Nucleus accumbens (tissue), 56 donors: ENCODE measurements around the gene AANAT.

Experiments used
- DNase-seq, 56 donors: peaks; one replicate each; lab custom pipeline; 2025; lab: John Stamatoyannopoulos, UW

The AANAT gene

GRCh38 chr17:76484228-76484725 is 16.9 kb downstream of the AANAT start:
- no peak for DNase-seq

GRCh38 chr17:76485569-76485968 is 18.2 kb downstream of the AANAT start:
- peak in 17 of 56 donors; percentile 14 to 52 (median 26) for DNase-seq

GRCh38 chr17:76487451-76488192 is 20.2 kb downstream of the AANAT start:
- no peak for DNase-seq

GRCh38 chr17:76490112-76490710 is 22.8 kb downstream of the AANAT start:
- no peak for DNase-seq

GRCh38 chr17:76491271-76492122 is 24.1 kb downstream of the AANAT start:
- no peak for DNase-seq

GRCh38 chr17:76492123-76492988 is 25.0 kb downstream of the AANAT start:
- no peak for DNase-seq

GRCh38 chr17:76492989-76493501 is 25.6 kb downstream of the AANAT start:
- peak in 22 of 56 donors; percentile 6 to 61 (median 38) for DNase-seq

- no peak for DNase-seq
These were observed 26.2 kb downstream of the AANAT start for GRCh38 chr17:76493505-76494167.

GRCh38 chr17:76495663-76496400 is 28.4 kb downstream of the AANAT start:
- peak in 1 of 56 donors; percentile 19 for DNase-seq

GRCh38 chr17:76496464-76496863 is 29.1 kb downstream of the AANAT start:
- DNase-seq, result no peak

GRCh38 chr17:76497699-76497978 is 30.2 kb downstream of the AANAT start:
- no peak for DNase-seq

- peak in 46 of 56 donors; percentile 12 to 72 (median 46) for DNase-seq
These were observed 30.8 kb downstream of the AANAT start for GRCh38 chr17:76497979-76498875.

- DNase-seq, result no peak
These were observed 31.5 kb downstream of the AANAT start for GRCh38 chr17:76498876-76499251.

- no peak for DNase-seq
These were observed 31.9 kb downstream of the AANAT start for GRCh38 chr17:76499267-76499667.

- DNase-seq, result no peak
These were observed 32.8 kb downstream of the AANAT start for GRCh38 chr17:76500074-76500746.

- no peak for DNase-seq
These were observed 33.3 kb downstream of the AANAT start for GRCh38 chr17:76500747-76501017.

- peak in 48 of 56 donors; percentile 13 to 87 (median 60) for DNase-seq
These were observed 33.8 kb downstream of the AANAT start, which contains the start of gene RHBDF2 for GRCh38 chr17:76501018-76501826. Gene RHBDF2 (minus strand): TSS chr17:76501423. CDS start chr17:76481524, 19,899 bp downstream.
